Hepatocyte (in vitro differentiated cells): ENCODE data around the gene SMTN.
"Not testable (repeated sequence)": the region's sequence is repeated elsewhere in the genome, so short reads cannot be mapped to it uniquely, and the experiment has no call there.

Source experiments
- CTCF ChIP-seq: fragments of 200-600 bp; sonication (generic); IDR thresholded peaks from 2 replicates; pipeline ENCODE4 v1.5.1; 2016; ENCODE audit warnings: antibody characterized with exemption, mild to moderate bottlenecking; ENCODE audit not compliant: poor library complexity
- EZH2 ChIP-seq: fragments of 200-600 bp; sonication (generic); IDR thresholded peaks from 2 replicates; pipeline ENCODE4 v1.6.1; 2016; ENCODE audit warnings: antibody characterized with exemption, mild to moderate bottlenecking, borderline replicate concordance

GRCh38 chr22:31069691-31070314 is 11.3 kb upstream of the SMTN start:
- not testable (repeated sequence) for TF ChIP-seq CTCF, EZH2
